Measurements from ENCODE around the gene NME3.
A peak's percentile ranks its signal among the peaks of the same experiment; 100 is the strongest.

Gene NME3

GRCh38 chr16:1780677-1781072 is 9.3 kb upstream of the NME3 start:
- Mint-ChIP-seq H3K27ac (no peak overlapping the region), H3K4me1 (ENCODE audit: low read depth) (peaks cover 49% of the 10 kb centered on the region), H3K27me3 (no peaks in the 10 kb centered on the region), H3K4me3 (peak overlapping the region; percentile 85), H3K36me3 (ENCODE audit: low read depth) (peaks cover 78% of the 10 kb centered on the region), H3K9me3 (no peaks in the 10 kb centered on the region)
- intact Hi-C loops (cut with micrococcal nuclease) = no loop called here

GRCh38 chr16:1779741-1780676 is 8.7 kb upstream of the NME3 start:
- intact Hi-C loops (cut with micrococcal nuclease) = no loop called here
- Mint-ChIP-seq H3K9me3 (no peaks in the 10 kb centered on the region), H3K27ac (no peak overlapping the region), H3K27me3 (no peaks in the 10 kb centered on the region), H3K4me1 (ENCODE audit: low read depth) (peaks cover 49% of the 10 kb centered on the region), H3K4me3 (peak overlapping the region; percentile 9), H3K36me3 (ENCODE audit: low read depth) (peaks cover 78% of the 10 kb centered on the region)

GRCh38 chr16:1779234-1779701 is 7.9 kb upstream of the NME3 start:
- H3K9me3 Mint-ChIP-seq = no peaks in the 10 kb centered on the region
- no peak overlapping the region for H3K4me3 Mint-ChIP-seq
- intact Hi-C loops (cut with micrococcal nuclease) = no loop called here
- peaks cover 53% of the 10 kb centered on the region for H3K4me1 Mint-ChIP-seq (ENCODE audit: low read depth)
- H3K27ac Mint-ChIP-seq = peak overlapping the region; percentile 7
- no peaks in the 10 kb centered on the region for H3K27me3 Mint-ChIP-seq
- H3K36me3 Mint-ChIP-seq (ENCODE audit: low read depth) = peaks cover 79% of the 10 kb centered on the region

- H3K36me3 Mint-ChIP-seq (ENCODE audit: low read depth) = peaks cover 84% of the 10 kb centered on the region
- peaks cover 51% of the 10 kb centered on the region for H3K4me1 Mint-ChIP-seq (ENCODE audit: low read depth)
- H3K9me3 Mint-ChIP-seq = no peaks in the 10 kb centered on the region
- no peaks in the 10 kb centered on the region for H3K27me3 Mint-ChIP-seq
- H3K4me3 Mint-ChIP-seq = no peak overlapping the region
- H3K27ac Mint-ChIP-seq = peak overlapping the region; percentile 7
- intact Hi-C loops (cut with micrococcal nuclease) = no loop called here
Observed at GRCh38 chr16:1778200-1779179, 7.1 kb upstream of the NME3 start.

DNA sequence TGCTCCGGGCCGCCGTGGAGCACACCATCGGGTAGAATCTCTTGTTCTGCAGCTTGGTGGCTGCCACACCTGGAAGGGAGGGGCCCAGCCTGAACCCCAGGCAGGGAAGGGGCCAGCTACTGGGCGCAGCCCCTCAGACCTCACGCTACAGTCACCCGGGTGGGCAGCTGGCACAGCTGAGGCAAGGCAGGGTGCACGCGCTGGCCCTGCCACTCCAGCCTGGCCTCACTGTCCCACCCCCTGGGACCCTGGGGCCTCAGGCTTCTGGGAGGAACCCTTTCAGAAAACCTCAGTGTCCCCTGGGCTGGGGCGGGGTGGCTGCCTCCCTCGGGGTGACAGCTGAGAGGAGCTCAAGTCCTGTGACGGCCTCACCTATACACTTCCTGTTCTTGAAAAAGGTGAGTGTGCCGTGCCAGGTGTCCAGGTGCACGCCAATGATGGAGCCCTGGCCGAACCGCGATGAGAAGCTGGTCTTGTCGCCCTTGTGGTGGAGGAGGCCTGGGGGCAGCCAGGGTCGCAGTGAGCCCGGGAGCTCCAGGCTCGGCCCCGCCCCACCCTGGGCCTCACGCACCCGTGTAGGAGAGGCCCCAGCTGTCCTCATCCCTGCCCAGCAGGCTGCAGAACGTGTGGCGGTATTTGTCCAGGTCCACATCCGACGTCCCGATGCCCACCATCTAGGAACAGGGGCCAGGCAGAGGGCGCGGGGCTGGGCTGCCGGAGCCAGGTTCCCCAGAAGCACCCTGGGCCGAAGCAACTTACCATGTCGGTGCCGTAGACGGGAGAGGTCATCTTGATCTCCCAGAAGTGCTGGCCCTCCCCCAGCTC is 6.2 kb upstream of the NME3 start:
- no peak overlapping the region for H3K4me3 Mint-ChIP-seq

DNA sequence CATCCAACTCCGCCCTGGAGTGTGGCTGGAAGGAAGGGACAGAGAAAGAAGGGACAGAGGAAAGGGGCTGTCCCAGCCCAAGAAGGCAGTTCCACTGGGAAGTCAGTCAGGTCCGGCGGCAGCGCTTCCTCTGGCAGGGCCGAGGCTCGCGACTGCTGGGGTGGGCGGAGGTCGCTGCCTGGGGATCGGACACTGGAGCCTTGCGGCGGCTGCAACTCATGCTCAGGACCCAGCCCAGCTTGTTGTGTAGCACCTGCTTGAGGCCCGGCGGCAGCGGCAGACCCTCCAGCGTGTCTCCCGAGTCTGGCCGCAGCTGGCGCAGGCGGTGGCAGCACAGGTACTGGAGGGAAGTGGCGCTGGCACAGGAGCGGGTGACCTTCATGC is 5.6 kb upstream of the NME3 start:
- intact Hi-C loops (cut with micrococcal nuclease) = no loop called here
- Mint-ChIP-seq H3K36me3 (ENCODE audit: low read depth) (peaks cover 89% of the 10 kb centered on the region), H3K9me3 (no peaks in the 10 kb centered on the region), H3K27me3 (no peaks in the 10 kb centered on the region), H3K4me3 (no peak overlapping the region), H3K4me1 (ENCODE audit: low read depth) (peaks cover 51% of the 10 kb centered on the region), H3K27ac (no peak overlapping the region)

More for the DNA sequence above, 6.2 kb upstream of the NME3 start:
- intact Hi-C loops (cut with micrococcal nuclease) = no loop called here
- peaks cover 89% of the 10 kb centered on the region for H3K36me3 Mint-ChIP-seq (ENCODE audit: low read depth)
- H3K27me3 Mint-ChIP-seq = no peaks in the 10 kb centered on the region
- H3K4me1 Mint-ChIP-seq (ENCODE audit: low read depth) = peaks cover 47% of the 10 kb centered on the region
- H3K9me3 Mint-ChIP-seq = no peaks in the 10 kb centered on the region
- no peak overlapping the region for H3K27ac Mint-ChIP-seq

DNA sequence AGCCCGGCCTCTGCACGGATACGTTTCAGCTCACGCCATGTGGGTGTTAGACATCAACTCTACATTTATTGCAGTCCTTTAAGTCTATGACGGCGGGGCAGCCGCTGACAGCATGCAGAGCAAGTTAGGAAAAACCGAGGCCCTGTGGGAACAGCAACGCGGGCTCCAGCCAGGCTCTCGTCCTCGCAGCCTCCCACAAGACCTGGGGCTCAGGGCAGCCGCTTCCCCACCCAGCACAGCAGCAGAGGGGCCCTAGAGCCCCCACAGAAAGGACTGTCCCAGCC is 5.3 kb upstream of the NME3 start:
- Mint-ChIP-seq H3K4me3 (no peak overlapping the region), H3K27ac (no peak overlapping the region), H3K4me1 (ENCODE audit: low read depth) (peaks cover 51% of the 10 kb centered on the region), H3K9me3 (no peaks in the 10 kb centered on the region), H3K36me3 (ENCODE audit: low read depth) (peaks cover 89% of the 10 kb centered on the region), H3K27me3 (no peaks in the 10 kb centered on the region)
- intact Hi-C loops (cut with micrococcal nuclease) = no loop called here

DNA sequence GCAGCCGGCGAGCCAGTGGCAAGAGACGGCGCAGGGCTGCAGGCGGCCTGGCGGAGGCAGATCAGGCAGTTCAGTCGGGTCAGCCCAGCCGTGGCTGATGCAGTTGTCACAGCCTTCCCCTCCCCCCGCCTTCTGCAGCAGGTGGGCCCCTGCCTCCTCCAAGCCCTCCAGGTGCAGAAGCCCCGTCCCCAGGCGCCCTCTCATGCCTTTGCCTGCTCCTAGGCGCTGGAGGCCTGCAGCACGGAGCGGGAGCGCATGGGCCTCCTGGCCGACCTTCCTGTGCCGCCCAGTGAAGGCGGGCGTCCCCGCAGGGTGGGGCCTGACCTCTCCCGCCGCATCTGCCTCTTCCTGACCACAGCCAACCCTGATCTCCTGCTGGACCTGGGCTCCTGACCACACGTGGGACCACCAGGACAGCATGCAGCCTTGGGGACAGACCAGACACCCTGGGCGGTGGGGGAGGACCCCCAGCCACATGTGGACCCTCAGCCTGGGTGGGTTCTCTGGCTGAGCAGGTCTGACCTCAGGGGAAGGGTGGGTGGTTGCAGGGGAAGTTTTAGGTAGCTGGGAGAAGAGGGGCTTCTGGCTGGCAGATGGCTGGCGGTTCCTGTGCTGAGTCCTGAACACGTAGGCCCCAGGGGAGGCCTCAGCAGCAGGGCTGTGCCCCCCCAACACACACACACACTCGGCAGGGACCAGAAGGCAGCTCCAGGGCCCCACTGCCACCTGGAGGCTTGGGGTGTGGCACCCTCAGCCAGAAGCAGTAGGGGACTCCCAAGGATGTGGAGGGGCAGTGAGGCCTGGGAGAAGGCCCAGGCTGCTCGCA is 4.7 kb upstream of the NME3 start:
- intact Hi-C loops (cut with micrococcal nuclease) = no loop called here
- Mint-ChIP-seq H3K4me3 (no peak overlapping the region), H3K27ac (no peak overlapping the region), H3K9me3 (no peaks in the 10 kb centered on the region), H3K4me1 (ENCODE audit: low read depth) (peaks cover 46% of the 10 kb centered on the region), H3K27me3 (no peaks in the 10 kb centered on the region), H3K36me3 (ENCODE audit: low read depth) (peaks cover 84% of the 10 kb centered on the region)

DNA sequence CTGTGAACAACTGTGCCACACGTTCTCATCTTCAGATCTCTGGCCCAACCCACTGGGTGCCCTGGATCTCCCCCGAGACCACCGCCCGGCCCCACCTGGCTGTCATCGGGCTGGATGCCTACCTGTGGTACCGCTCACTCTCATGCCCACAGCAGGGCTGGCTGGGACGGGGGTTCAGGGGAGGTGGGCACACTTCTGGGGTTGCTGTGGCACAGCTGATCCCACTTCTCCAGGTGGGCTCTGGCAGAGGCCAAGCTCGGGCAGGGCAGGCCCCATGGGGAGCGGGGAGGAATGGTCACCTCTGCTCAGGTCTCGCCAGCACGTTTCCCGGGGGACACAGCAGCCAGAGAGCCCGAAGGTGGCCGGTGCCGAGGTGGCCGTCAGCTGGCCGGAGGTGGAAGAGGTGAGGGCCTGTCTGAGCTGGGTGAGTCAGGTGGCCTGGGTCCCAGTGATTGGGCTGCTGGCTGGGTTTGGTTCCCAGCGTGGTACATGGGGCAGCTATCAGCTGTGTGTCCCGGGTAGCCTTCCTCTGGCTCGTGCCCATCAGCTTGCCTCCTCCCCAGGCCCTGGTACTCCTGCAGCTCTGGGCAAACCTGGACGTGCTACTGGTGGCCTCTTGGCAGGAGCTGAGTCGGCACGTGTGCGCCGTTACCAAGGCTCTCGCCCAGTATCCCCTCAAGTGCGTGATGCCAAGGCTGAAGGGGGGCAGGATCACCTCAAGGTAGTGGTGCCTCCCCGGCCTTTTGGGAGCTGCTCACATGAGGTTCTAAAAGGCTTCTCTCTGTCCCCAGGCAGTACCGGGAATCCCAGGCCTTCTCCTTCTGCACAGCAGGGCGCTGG is 3.9 kb upstream of the NME3 start:
- H3K4me3 Mint-ChIP-seq = no peak overlapping the region
- no peaks in the 10 kb centered on the region for H3K27me3 Mint-ChIP-seq
- no peaks in the 10 kb centered on the region for H3K9me3 Mint-ChIP-seq
- H3K36me3 Mint-ChIP-seq (ENCODE audit: low read depth) = peaks cover 81% of the 10 kb centered on the region
- no peak overlapping the region for H3K27ac Mint-ChIP-seq
- intact Hi-C loops (cut with micrococcal nuclease) = no loop called here
- peaks cover 47% of the 10 kb centered on the region for H3K4me1 Mint-ChIP-seq (ENCODE audit: low read depth)

DNA sequence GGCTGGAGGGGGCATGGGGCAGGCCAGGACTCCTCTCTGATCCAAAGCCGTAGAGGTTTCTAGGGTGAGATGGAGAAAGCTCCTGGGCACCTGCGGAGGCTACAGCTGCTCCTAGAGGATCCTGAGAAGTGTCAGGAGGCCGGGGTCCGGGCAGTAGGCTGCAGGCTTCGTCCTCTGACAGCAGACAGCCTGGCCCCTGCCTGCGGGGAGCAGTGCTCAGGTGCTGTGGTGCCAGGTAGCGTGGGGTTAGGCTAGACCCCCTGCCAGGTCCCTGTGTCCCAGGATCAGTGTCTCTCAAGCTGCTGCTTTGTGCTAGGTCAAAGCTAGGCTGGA is 3.1 kb upstream of the NME3 start:
- H3K36me3 Mint-ChIP-seq (ENCODE audit: low read depth) = peaks cover 81% of the 10 kb centered on the region
- intact Hi-C loops (cut with micrococcal nuclease) = loop anchor here (5.0 kb wide), 2 partner anchors 67 to 153 kb away; partner anchors contain the start of gene MAPK8IP3
- peaks cover 49% of the 10 kb centered on the region for H3K4me1 Mint-ChIP-seq (ENCODE audit: low read depth)
- H3K27me3 Mint-ChIP-seq = no peaks in the 10 kb centered on the region
- H3K4me3 Mint-ChIP-seq = peak overlapping the region; percentile 90
- H3K9me3 Mint-ChIP-seq = no peaks in the 10 kb centered on the region
- H3K27ac Mint-ChIP-seq = no peak overlapping the region

DNA sequence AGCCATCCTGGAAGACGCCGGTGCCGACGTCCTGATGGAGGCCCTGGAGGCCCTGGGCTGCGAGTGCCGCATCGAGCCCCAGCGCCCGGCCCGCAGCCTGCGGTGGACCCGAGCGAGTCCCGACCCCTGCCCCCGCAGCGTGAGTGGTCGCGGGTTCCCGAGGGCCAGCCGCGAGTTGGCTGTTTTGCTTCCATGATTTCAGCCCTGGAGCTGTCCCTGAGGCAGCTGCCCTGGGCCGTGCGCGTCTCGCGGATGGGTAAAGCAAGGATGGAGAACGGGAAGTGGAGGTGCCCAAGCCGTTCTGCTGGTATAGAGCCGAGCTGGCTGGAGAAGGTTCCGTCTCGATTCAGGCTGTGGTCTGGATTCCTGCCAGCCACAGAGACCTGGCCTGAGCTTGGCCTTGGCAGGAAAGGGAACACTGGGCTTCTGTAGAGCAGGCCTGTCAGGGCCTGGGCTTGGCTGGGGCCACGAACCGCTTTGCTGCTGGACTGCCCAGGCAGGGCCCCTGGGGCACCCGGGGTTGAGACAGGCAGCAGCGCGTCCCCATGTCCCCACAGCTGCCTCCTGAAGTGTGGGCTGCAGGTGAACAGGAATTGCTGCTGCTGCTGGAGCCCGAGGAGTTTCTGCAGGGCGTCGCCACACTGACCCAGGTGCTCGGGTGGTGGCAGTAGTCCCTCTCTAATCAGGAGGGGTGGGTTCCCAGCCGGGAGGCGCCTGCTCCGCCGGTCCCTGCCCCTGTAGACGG is 2.5 kb upstream of the NME3 start:
- H3K36me3 Mint-ChIP-seq (ENCODE audit: low read depth) = peaks cover 81% of the 10 kb centered on the region
- H3K9me3 Mint-ChIP-seq = no peaks in the 10 kb centered on the region
- intact Hi-C loops (cut with micrococcal nuclease) = loop anchor here (1.0 to 5.0 kb wide), 3 partner anchors 8 to 153 kb away; partner anchors contain the start of genes MAPK8IP3, NUBP2 and SPSB3
- peak overlapping the region; percentile 85 for H3K27ac Mint-ChIP-seq
- H3K27me3 Mint-ChIP-seq = no peaks in the 10 kb centered on the region
- H3K4me3 Mint-ChIP-seq = peak overlapping the region; percentile 90
- H3K4me1 Mint-ChIP-seq (ENCODE audit: low read depth) = peaks cover 50% of the 10 kb centered on the region
